ENCODE data around the gene SLC6A6. TPM values are rescaled to one million over a fixed set of nuclear protein-coding genes. Genes with fewer than 3 reads are reported as not detected.

SLC6A6 gene
- total and polyA plus RNA-seq, 10 of the 15 experiments (the other 5 are each of a cell fraction or from before 2014, with no cell fraction given), result 5.6 to 47.0 (median 20.2) TPM

- DNase-seq (ENCODE audit: low read depth, low spot score) (no peak), ATAC-seq (no peak), FAIRE-seq (no peak)
- RAD21 ChIA-PET (ENCODE audit: unreplicated experiment), result interaction anchor here (1.4 kb wide), 1 partner anchor 10 kb away, joined by 3 read pairs; no protein-coding TSS in a partner anchor
- Histone ChIP-seq H3K9me3 (replicated peaks; ENCODE audit: control insufficient read depth, insufficient read depth, low read length) (no peaks in the 10 kb centered on the region), H3K4me2 (ENCODE audit: control insufficient read depth, insufficient read depth) (no peak overlapping the region), H3K4me3 (no peak overlapping the region), H3K27ac (ENCODE audit: control insufficient read depth, insufficient read depth) (no peak overlapping the region), H3K79me2 (ENCODE audit: control insufficient read depth, insufficient read depth, low read length) (no peaks in the 10 kb centered on the region), H3K4me1 (ENCODE audit: control insufficient read depth, insufficient read depth, low read length) (no peaks in the 10 kb centered on the region), H3K36me3 (ENCODE audit: control insufficient read depth in 2 of 2, insufficient read depth in 2 of 2, low read length in 1 of 2) (peaks cover 7 to 16% of the 10 kb centered on the region in 2 experiments), H2AFZ (ENCODE audit: control insufficient read depth, low read depth, low read length) (no peak overlapping the region), H3K9ac (ENCODE audit: control insufficient read depth, insufficient read depth, low read length) (no peak overlapping the region), H3K27me3 (replicated peaks in 1 of 2; ENCODE audit: control insufficient read depth in 2 of 2, insufficient read depth in 2 of 2, low read length in 1 of 2) (no peaks in the 10 kb centered on the region), H4K20me1 (ENCODE audit: control insufficient read depth, insufficient read depth) (no peaks in the 10 kb centered on the region)
- intact Hi-C loops (cut with micrococcal nuclease; ENCODE audit: unreplicated experiment), result no loop called here
- over 99% methylated on average over 8 of the region's 11 CpGs for WGBS (ENCODE audit: insufficient coverage, insufficient replicate concordance, low lambda C conversion rate, missing lambda C conversion rate)
- BruUV-seq (replicated peaks), result no TSS peak
- in situ Hi-C loops (cut with MboI), result loop anchor here (5.0 kb wide), 1 partner anchor 275 kb away; no protein-coding TSS in a partner anchor
- CTCF ChIA-PET, result interaction anchor here (0.6 to 1.5 kb wide), 2 partner anchors 16 to 90 kb away, joined by 3 to 4 read pairs; no protein-coding TSS in a partner anchor
- TF ChIP-seq BMI1 (IDR thresholded peaks at IDR 0.05; ENCODE audit: borderline replicate concordance), result no peak
- no peak for TF ChIP-seq ESRRA (IDR thresholded peaks at IDR 0.05; ENCODE audit: low read length)
- no peak for TF ChIP-seq TARDBP (IDR thresholded peaks at IDR 0.05; ENCODE audit: borderline replicate concordance)
- no peak for TF ChIP-seq MLLT1 (IDR thresholded peaks at IDR 0.05)
- TF ChIP-seq IKZF1 (conservative IDR thresholded peaks at IDR 0.05), result no peak
- no peak for TF ChIP-seq CEBPZ (IDR thresholded peaks at IDR 0.05; ENCODE audit: low read depth, low read length)
- no peak for TF ChIP-seq SREBF2 (IDR thresholded peaks at IDR 0.05; ENCODE audit: low read length)
- TF ChIP-seq CREB1 (IDR thresholded peaks at IDR 0.05; ENCODE audit: low read depth), result no peak
- TF ChIP-seq RB1 (IDR thresholded peaks at IDR 0.05; ENCODE audit: borderline replicate concordance), result no peak
- TF ChIP-seq HDGF (IDR thresholded peaks at IDR 0.05), result no peak
- no peak for TF ChIP-seq MTA2 (IDR thresholded peaks at IDR 0.05; ENCODE audit: low read depth)
- no peak for TF ChIP-seq PBX3 (IDR thresholded peaks at IDR 0.05; ENCODE audit: insufficient replicate concordance, low read depth, low read length)
- no peak for TF ChIP-seq SKIL (IDR thresholded peaks at IDR 0.05; ENCODE audit: low read depth, poor library complexity, severe bottlenecking)
- SMC1A ChIA-PET (ENCODE audit: uncharacterized antibody, unreplicated experiment), result interaction anchor here (0.6 kb wide), 1 partner anchor 58 kb away, joined by 3 read pairs; no protein-coding TSS in a partner anchor
- POLR2A ChIA-PET, result no interaction called here
Observed at GRCh38 chr3:14477311-14477935, 75.0 kb downstream of the SLC6A6 start.

Data from GM12878 (cell line).